IMR-90 (cell line): ENCODE measurements around the gene HDAC7. TPM values are rescaled to one million over a fixed set of nuclear protein-coding genes. Genes with fewer than 3 reads are reported as not detected.

Source experiments
- ATAC-seq: fragments of 200-7000 bp; cut with Tn5 transposase; 2 replicates; pipeline ENCODE4 v1.9.1; 2020; ENCODE audit warnings: low read depth, mild to moderate bottlenecking, moderate library complexity
- BruUV-seq: library from RNA; stranded (reverse); fragments of 400-500 nt; replicated peaks from 2 replicates; lab custom pipeline; 2021; lab: Mats Ljungman, UMichigan
- CTCF ChIA-PET: fragments of 300-600 bp; formaldehyde crosslinking; extraction: SDS; loops from one replicate; lab custom pipeline; 2021; ENCODE audit warnings: antibody characterized with exemption; lab: Yijun Ruan, JAX
- POLR2A ChIA-PET: fragments of 300-600 bp; sonication (Branson Sonifier 250); formaldehyde crosslinking; loops from one replicate; lab custom pipeline; 2022; ENCODE audit warnings: antibody characterized with exemption; ENCODE audit not compliant: unreplicated experiment; lab: Charles Lee
- DNase-seq: peaks from one replicate; pipeline ENCODE4 v3.0.0; 2013
- H2AFZ ChIP-seq: replicated peaks from 2 replicates; pipeline ENCODE3; 2013; ENCODE audit warnings: low read length, mild to moderate bottlenecking; ENCODE audit not compliant: poor library complexity
- H2AK5ac ChIP-seq: 2 replicates; pipeline ENCODE4 v1.6.1; 2013; ENCODE audit warnings: low read depth, low read length, inconsistent platforms
- H2AK9ac ChIP-seq: replicated peaks from 2 replicates; pipeline ENCODE3; 2013; ENCODE audit warnings: mild to moderate bottlenecking, low read depth, low read length, moderate library complexity; ENCODE audit not compliant: poor library complexity
- H2BK120ac ChIP-seq: 2 replicates; pipeline ENCODE4 v1.6.1; 2013; ENCODE audit warnings: low read depth, low read length, inconsistent platforms
- H2BK15ac ChIP-seq: 3 replicates; pipeline ENCODE4 v1.6.1; 2013; ENCODE audit warnings: low read depth, low read length, inconsistent platforms
- H2BK20ac ChIP-seq: 2 replicates; pipeline ENCODE4 v1.6.1; 2013; ENCODE audit warnings: low read depth, mild to moderate bottlenecking, inconsistent platforms, low read length, moderate library complexity
- H2BK5ac ChIP-seq: 2 replicates; pipeline ENCODE4 v1.6.1; 2013; ENCODE audit warnings: mild to moderate bottlenecking, low read depth, low read length, inconsistent platforms; ENCODE audit not compliant: poor library complexity, severe bottlenecking
- H3K14ac ChIP-seq: replicated peaks from 2 replicates; pipeline ENCODE4 v1.6.1; 2013; ENCODE audit warnings: low read depth, low read length, inconsistent platforms
- H3K18ac ChIP-seq: 2 replicates; pipeline ENCODE4 v1.6.1; 2013; ENCODE audit warnings: low read depth, low read length, control low read depth
- H3K23ac ChIP-seq: 2 replicates; pipeline ENCODE4 v1.6.1; 2013; ENCODE audit warnings: low read depth, low read length, inconsistent platforms
- H3K27ac ChIP-seq: 2 replicates; pipeline ENCODE4 v1.5.1; 2013; ENCODE audit warnings: mild to moderate bottlenecking, control low read depth, low read length; ENCODE audit not compliant: insufficient read depth
- H3K27me3 ChIP-seq: 2 replicates; pipeline ENCODE4 v1.6.1; 2013; ENCODE audit warnings: low read length; ENCODE audit not compliant: control insufficient read depth, insufficient read depth
- H3K36me3 ChIP-seq: 2 replicates; pipeline ENCODE4 v1.6.1; 2013; ENCODE audit warnings: low read length, mixed read lengths; ENCODE audit not compliant: control insufficient read depth, insufficient read depth
- H3K4ac ChIP-seq: 2 replicates; pipeline ENCODE4 v1.6.1; 2013; ENCODE audit warnings: low read depth, low read length, inconsistent platforms
- H3K4me1 ChIP-seq: 2 replicates; pipeline ENCODE4 v1.6.1; 2013; ENCODE audit warnings: low read length, mixed read lengths; ENCODE audit not compliant: control insufficient read depth, insufficient read depth
- H3K4me2 ChIP-seq: 2 replicates; pipeline ENCODE4 v1.6.1; 2013; ENCODE audit warnings: low read depth, mild to moderate bottlenecking, control low read depth, low read length, moderate library complexity
- H3K4me3 ChIP-seq: 2 replicates; pipeline ENCODE4 v1.5.1; 2013; ENCODE audit warnings: low read depth, mild to moderate bottlenecking, control low read depth, low read length, moderate library complexity; ENCODE audit not compliant: insufficient read depth
- H3K56ac ChIP-seq: 2 replicates; pipeline ENCODE4 v1.6.1; 2013; ENCODE audit warnings: low read length, inconsistent platforms; ENCODE audit not compliant: insufficient read depth; ENCODE audit errors: extremely low read depth
- H3K79me1 ChIP-seq, 2 experiments: 2 replicates each; pipeline ENCODE4 v1.6.1; 2013; ENCODE audit warnings: low read length in 2 of 2, inconsistent platforms in 1 of 2, low read depth in 1 of 2
- H3K9ac ChIP-seq: 2 replicates; pipeline ENCODE4 v1.6.1; 2013; ENCODE audit warnings: low read depth, low read length, control low read depth
- H3K9me1 ChIP-seq: 2 replicates; pipeline ENCODE4 v1.6.1; 2013; ENCODE audit warnings: low read length, inconsistent platforms; ENCODE audit not compliant: insufficient read depth
- H3K9me3 ChIP-seq: 2 replicates; pipeline ENCODE4 v1.6.1; 2013; ENCODE audit warnings: low read length; ENCODE audit not compliant: control insufficient read depth, insufficient read depth
- H4K20me1 ChIP-seq: 2 replicates; pipeline ENCODE4 v1.6.1; 2013; ENCODE audit warnings: low read length, inconsistent platforms; ENCODE audit not compliant: insufficient read depth
- H4K5ac ChIP-seq: 2 replicates; pipeline ENCODE4 v1.6.1; 2013; ENCODE audit warnings: mild to moderate bottlenecking, low read depth, low read length, control low read depth
- H4K8ac ChIP-seq, 2 experiments: 2 replicates each; pipeline ENCODE4 v1.6.1; 2013; ENCODE audit warnings: low read depth in 2 of 2, low read length in 2 of 2, control low read depth in 1 of 2, inconsistent platforms in 1 of 2
- H4K91ac ChIP-seq: 2 replicates; pipeline ENCODE4 v1.6.1; 2013; ENCODE audit warnings: low read depth, low read length, inconsistent platforms; ENCODE audit not compliant: insufficient read depth
- BHLHE40 ChIP-seq: fragments of 150-350 bp; IDR thresholded peaks from 2 replicates; pipeline ENCODE4 v1.6.1; 2016; ENCODE audit warnings: mild to moderate bottlenecking, low read depth, low read length
- CEBPB ChIP-seq: IDR thresholded peaks from 2 replicates; pipeline ENCODE4 v1.6.1; 2012; ENCODE audit warnings: low read depth, low read length, improper control_type of control experiment
- ELK1 ChIP-seq: fragments of 150-350 bp; IDR thresholded peaks from 2 replicates; pipeline ENCODE4 v1.6.1; 2016; ENCODE audit warnings: low read depth, mild to moderate bottlenecking, low read length, moderate library complexity, borderline replicate concordance
- FOS ChIP-seq: fragments of 150-350 bp; IDR thresholded peaks from 2 replicates; pipeline ENCODE4 v1.6.1; 2016; ENCODE audit warnings: low read depth, low read length
- MAFK ChIP-seq: IDR thresholded peaks from 2 replicates; pipeline ENCODE4 v1.6.1; 2012; ENCODE audit warnings: low read depth, low read length, improper control_type of control experiment
- MAZ ChIP-seq: IDR thresholded peaks from 2 replicates; pipeline ENCODE4 v1.6.1; 2012; ENCODE audit warnings: low read depth, mild to moderate bottlenecking, low read length, improper control_type of control experiment, moderate library complexity, borderline replicate concordance
- MXI1 ChIP-seq: IDR thresholded peaks from 2 replicates; pipeline ENCODE4 v1.6.1; 2012; ENCODE audit warnings: low read depth, mild to moderate bottlenecking, low read length, moderate library complexity, borderline replicate concordance
- POLR2A ChIP-seq: IDR thresholded peaks from 2 replicates; pipeline ENCODE4 v1.6.1; 2012; ENCODE audit warnings: mild to moderate bottlenecking, low read depth, low read length
- RAD21 ChIP-seq: IDR thresholded peaks from 2 replicates; pipeline ENCODE4 v1.6.1; 2012; ENCODE audit warnings: low read length, improper control_type of control experiment
- RCOR1 ChIP-seq: IDR thresholded peaks from 2 replicates; pipeline ENCODE4 v1.6.1; 2012; ENCODE audit warnings: mild to moderate bottlenecking, low read length, improper control_type of control experiment; ENCODE audit not compliant: insufficient replicate concordance
- RFX5 ChIP-seq: IDR thresholded peaks from 2 replicates; pipeline ENCODE4 v1.8.0; 2012; ENCODE audit warnings: low read depth, mild to moderate bottlenecking, low read length, moderate library complexity
- SMC3 ChIP-seq: fragments of 150-350 bp; IDR thresholded peaks from 2 replicates; pipeline ENCODE4 v1.6.1; 2016; ENCODE audit warnings: low read depth, mild to moderate bottlenecking, antibody characterized with exemption, low read length, moderate library complexity
- USF2 ChIP-seq: fragments of 150-350 bp; IDR thresholded peaks from 2 replicates; pipeline ENCODE4 v1.6.1; 2017; ENCODE audit warnings: mild to moderate bottlenecking, antibody characterized with exemption, low read length, low read depth
- WGBS, 2 experiments: methylation state at CpG; one replicate each; pipeline versions ENCODE4 v1.1.5 to v1.1.7; 2013; ENCODE audit warnings: missing lambda C conversion rate in 2 of 2; ENCODE audit not compliant: insufficient read length in 1 of 2; ENCODE audit errors: extremely low coverage in 2 of 2; 5-methylcytosine and 5-hydroxymethylcytosine counted together
- dilution Hi-C: fragments of 300-500 bp; cut with HindIII; formaldehyde crosslinking; loops from one replicate; pipeline ENCODE4 v1.14.3; 2018; ENCODE audit warnings: low sequenced_read_pairs; ENCODE audit not compliant: unreplicated experiment
- in situ Hi-C: fragments of 300-500 bp; cut with MboI; formaldehyde crosslinking; loops from 3 replicates; pipeline ENCODE4 v1.14.3; 2019; ENCODE audit warnings: low sequenced_read_pairs, inconsistent platforms, mixed read lengths
- intact Hi-C: fragments of 100-400 bp; cut with micrococcal nuclease; formaldehyde crosslinking; loops from 2 replicates; pipeline ENCODE4 v1.10.0; 2022
- polyA plus RNA-seq, 3 experiments: library from polyadenylated mRNA; depleted of rRNA; stranded (reverse); fragments of >200 nt; gene quantifications; 2 replicates each; pipeline ENCODE4 v1.2.3, GENCODE V29; 2012; ENCODE audit warnings: low replicate concordance in 1 of 3
- total RNA-seq: library from RNA; depleted of rRNA; stranded (reverse); fragments of >200 nt; gene quantifications from 2 replicates; pipeline ENCODE4 v1.2.3, GENCODE V29; 2012
- TF ChIP-seq, protein P1 (sequence below): conservative IDR thresholded peaks from 2 replicates; pipeline ENCODE4 v1.5.1; 2012; ENCODE audit warnings: mild to moderate bottlenecking, low read depth, low read length, improper control_type of control experiment

Gene HDAC7
- total and polyA plus RNA-seq, 2 of the 4 experiments (the other 2 are of a cell fraction) = 10.4 to 64.7 TPM

DNA sequence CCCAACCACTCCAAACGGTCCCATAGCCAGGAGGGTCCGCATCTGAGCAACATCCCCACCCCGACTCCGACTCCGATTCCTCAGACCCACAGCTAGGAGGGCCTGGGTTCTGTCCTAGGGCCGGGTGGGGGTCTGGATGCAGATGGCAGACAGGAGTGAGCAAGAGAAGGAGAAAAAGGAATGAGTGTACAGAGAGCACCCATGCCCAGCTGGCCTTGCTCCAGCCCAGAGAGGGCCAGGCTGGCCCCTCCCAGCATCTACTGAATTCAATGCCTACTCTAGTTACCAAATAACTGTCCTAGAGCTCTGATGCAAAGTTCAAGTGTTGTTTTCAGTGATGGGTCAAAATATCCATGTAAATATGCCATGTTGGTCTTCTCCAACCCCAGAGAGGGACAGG, 44.3 kb upstream of the HDAC7 start:
- intact Hi-C loops (no loop called here), dilution Hi-C loops (no loop called here), in situ Hi-C loops (no loop called here)
- Histone ChIP-seq H2BK5ac (no peak overlapping the region), H4K20me1 (no peaks in the 10 kb centered on the region), H3K36me3 (no peaks in the 10 kb centered on the region), H3K4me3 (no peak overlapping the region), H3K79me1 (peaks cover 0 to 12% of the 10 kb centered on the region in 2 experiments; a peak in 2 of 4 replicates), H3K18ac (no peak overlapping the region), H4K8ac (no peak overlapping the region), H3K27ac (no peak overlapping the region), H2AK5ac (no peak overlapping the region), H4K5ac (no peak overlapping the region), H3K9me1 (peaks cover 10% of the 10 kb centered on the region), H3K27me3 (no peaks in the 10 kb centered on the region), H3K4me1 (peaks cover 8% of the 10 kb centered on the region), H3K9ac (no peak overlapping the region), H2AFZ (no peak overlapping the region), H3K56ac (no peak overlapping the region), H3K4ac (no peak overlapping the region), H2BK20ac (no peak overlapping the region), H2AK9ac (no peak overlapping the region), H2BK15ac (no peak overlapping the region), H2BK120ac (no peak overlapping the region), H4K91ac (no peak overlapping the region), H3K4me2 (no peak overlapping the region), H3K23ac (no peak overlapping the region), H3K14ac (no peak overlapping the region), H3K9me3 (no peaks in the 10 kb centered on the region)
- ChIA-PET CTCF (no interaction called here), POLR2A (no interaction called here)
- 96% methylated on average over 4 of the region's 6 CpGs; no CpG with 5 or more reads in 1 of the 2 experiments for WGBS, 2 experiments
- ATAC-seq = no peak
- no TSS peak for BruUV-seq
- no peak for DNase-seq
- no peak for TF ChIP-seq CEBPB
- TF ChIP-seq USF2 = no peak
- no peak for TF ChIP-seq MXI1
- TF ChIP-seq, protein P1, sequence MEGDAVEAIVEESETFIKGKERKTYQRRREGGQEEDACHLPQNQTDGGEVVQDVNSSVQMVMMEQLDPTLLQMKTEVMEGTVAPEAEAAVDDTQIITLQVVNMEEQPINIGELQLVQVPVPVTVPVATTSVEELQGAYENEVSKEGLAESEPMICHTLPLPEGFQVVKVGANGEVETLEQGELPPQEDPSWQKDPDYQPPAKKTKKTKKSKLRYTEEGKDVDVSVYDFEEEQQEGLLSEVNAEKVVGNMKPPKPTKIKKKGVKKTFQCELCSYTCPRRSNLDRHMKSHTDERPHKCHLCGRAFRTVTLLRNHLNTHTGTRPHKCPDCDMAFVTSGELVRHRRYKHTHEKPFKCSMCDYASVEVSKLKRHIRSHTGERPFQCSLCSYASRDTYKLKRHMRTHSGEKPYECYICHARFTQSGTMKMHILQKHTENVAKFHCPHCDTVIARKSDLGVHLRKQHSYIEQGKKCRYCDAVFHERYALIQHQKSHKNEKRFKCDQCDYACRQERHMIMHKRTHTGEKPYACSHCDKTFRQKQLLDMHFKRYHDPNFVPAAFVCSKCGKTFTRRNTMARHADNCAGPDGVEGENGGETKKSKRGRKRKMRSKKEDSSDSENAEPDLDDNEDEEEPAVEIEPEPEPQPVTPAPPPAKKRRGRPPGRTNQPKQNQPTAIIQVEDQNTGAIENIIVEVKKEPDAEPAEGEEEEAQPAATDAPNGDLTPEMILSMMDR = no peak
- TF ChIP-seq SMC3 = no peak
- no peak for TF ChIP-seq MAFK
- TF ChIP-seq RAD21 = no peak
- no peak for TF ChIP-seq ELK1
- no peak for TF ChIP-seq MAZ
- no peak for TF ChIP-seq POLR2A
- no peak for TF ChIP-seq FOS
- no peak for TF ChIP-seq RCOR1
- TF ChIP-seq BHLHE40 = no peak
- TF ChIP-seq RFX5 = no peak
